GM23338 (cell line): ENCODE data around the gene NRCAM. TPM values are rescaled to one million over a fixed set of nuclear protein-coding genes. Genes with fewer than 3 reads are reported as not detected.

Experiments used
- ATAC-seq: fragments of 200-7000 bp; cut with Tn5 transposase; 3 replicates; pipeline ENCODE4 v1.9.1; 2020
- DNase-seq: peaks from one replicate; pipeline ENCODE4 v3.0.0-alpha.2; 2015; ENCODE audit warnings: low spot score
- H2AFZ ChIP-seq: fragments of 200-600 bp; sonication (generic); 2 replicates; pipeline ENCODE4 v1.8.0; 2016; ENCODE audit warnings: antibody characterized with exemption, mild to moderate bottlenecking, moderate library complexity
- H3F3A ChIP-seq: fragments of 200-600 bp; sonication (generic); replicated peaks from 2 replicates; pipeline ENCODE4 v1.8.0; 2017; ENCODE audit warnings: antibody characterized with exemption, mixed run types, low read depth
- H3K27ac ChIP-seq: fragments of 200-600 bp; sonication (generic); 2 replicates; pipeline ENCODE4 v1.6.1; 2016; ENCODE audit warnings: low read depth
- H3K27me3 ChIP-seq: fragments of 200-600 bp; sonication (generic); 2 replicates; pipeline ENCODE4 v1.8.0; 2016; ENCODE audit warnings: mild to moderate bottlenecking, mixed run types, moderate library complexity; ENCODE audit not compliant: insufficient read depth
- H3K36me3 ChIP-seq: fragments of 200-600 bp; sonication (generic); 2 replicates; pipeline ENCODE4 v1.8.0; 2016; ENCODE audit warnings: mild to moderate bottlenecking; ENCODE audit not compliant: insufficient read depth
- H3K4me1 ChIP-seq: fragments of 200-600 bp; sonication (generic); 2 replicates; pipeline ENCODE4 v1.8.0; 2016; ENCODE audit warnings: mild to moderate bottlenecking, moderate library complexity; ENCODE audit not compliant: insufficient read depth
- H3K4me2 ChIP-seq: fragments of 200-600 bp; sonication (generic); 2 replicates; pipeline ENCODE4 v1.7.1; 2017; ENCODE audit warnings: mixed run types
- H3K4me3 ChIP-seq: fragments of 200-600 bp; sonication (generic); 2 replicates; pipeline ENCODE4 v1.6.1; 2016; ENCODE audit warnings: mixed run types
- H3K79me2 ChIP-seq: fragments of 200-600 bp; sonication (generic); replicated peaks from 2 replicates; pipeline ENCODE4 v1.8.0; 2017; ENCODE audit warnings: mild to moderate bottlenecking; ENCODE audit not compliant: insufficient read depth
- H3K9me2 ChIP-seq: fragments of 200-600 bp; sonication (generic); 2 replicates; pipeline ENCODE4 v1.8.0; 2017; ENCODE audit not compliant: insufficient read depth
- H4K20me1 ChIP-seq: fragments of 200-600 bp; sonication (generic); replicated peaks from 2 replicates; pipeline ENCODE4 v1.8.0; 2017; ENCODE audit warnings: mild to moderate bottlenecking; ENCODE audit not compliant: insufficient read depth
- H3K27ac Mint-ChIP-seq: 2 replicates; pipeline ENCODE4 v1.8.0; 2020; ENCODE audit warnings: inconsistent platforms, mild to moderate bottlenecking, moderate library complexity, mixed read lengths
- H3K27me3 Mint-ChIP-seq: 3 replicates; pipeline ENCODE4 v1.8.0; 2022; ENCODE audit warnings: low read depth, mild to moderate bottlenecking, moderate library complexity, mixed read lengths, inconsistent platforms; ENCODE audit not compliant: insufficient read depth, poor library complexity
- H3K36me3 Mint-ChIP-seq: 3 replicates; pipeline ENCODE4 v1.8.0; 2021; ENCODE audit warnings: low read depth, mild to moderate bottlenecking, inconsistent platforms, moderate library complexity, mixed read lengths
- H3K4me1 Mint-ChIP-seq: 3 replicates; pipeline ENCODE4 v1.8.0; 2020; ENCODE audit warnings: mild to moderate bottlenecking, inconsistent platforms, mixed read lengths
- H3K4me3 Mint-ChIP-seq: 3 replicates; pipeline ENCODE4 v1.8.0; 2021; ENCODE audit warnings: moderate library complexity, mild to moderate bottlenecking, inconsistent platforms, mixed read lengths
- H3K9me3 Mint-ChIP-seq: 3 replicates; pipeline ENCODE4 v1.8.0; 2020; ENCODE audit warnings: moderate library complexity, mild to moderate bottlenecking, inconsistent platforms, mixed read lengths
- CREB1 ChIP-seq: fragments of 250-450 bp; sonication (Bioruptor Pico); IDR thresholded peaks from 2 replicates; pipeline ENCODE4 v1.5.0; 2020; ENCODE audit warnings: low read depth, mild to moderate bottlenecking, moderate library complexity
- EZH2 ChIP-seq: fragments of 200-600 bp; sonication (generic); IDR thresholded peaks from one replicate; pipeline ENCODE4 v1.8.0; 2017; ENCODE audit warnings: antibody characterized with exemption, mild to moderate bottlenecking, low read depth; ENCODE audit not compliant: unreplicated experiment
- EZH2phosphoT487 ChIP-seq: fragments of 200-600 bp; sonication (generic); IDR thresholded peaks from one replicate; pipeline ENCODE4 v1.8.1; 2018; ENCODE audit warnings: antibody characterized with exemption; ENCODE audit not compliant: unreplicated experiment
- JUNB ChIP-seq: IDR thresholded peaks from one replicate; pipeline ENCODE4 v1.6.1; 2016; ENCODE audit warnings: antibody characterized with exemption; ENCODE audit not compliant: unreplicated experiment
- NANOG ChIP-seq: IDR thresholded peaks from 2 replicates; pipeline ENCODE4 v1.6.1; 2016; ENCODE audit warnings: antibody characterized with exemption, borderline replicate concordance
- POLR2AphosphoS5 ChIP-seq: IDR thresholded peaks from 2 replicates; pipeline ENCODE4 v1.6.1; 2016; ENCODE audit warnings: antibody characterized with exemption, low read depth
- STAT1 ChIP-seq: IDR thresholded peaks from one replicate; pipeline ENCODE4 v1.6.1; 2016; ENCODE audit warnings: antibody characterized with exemption; ENCODE audit not compliant: unreplicated experiment
- ZNF114 ChIP-seq: fragments of 250-450 bp; sonication (Bioruptor Pico); IDR thresholded peaks from 2 replicates; pipeline ENCODE4 v1.5.0; 2020; ENCODE audit warnings: mild to moderate bottlenecking, moderate library complexity
- ZNF331 ChIP-seq: fragments of 250-450 bp; sonication (Bioruptor Pico); IDR thresholded peaks from 2 replicates; pipeline ENCODE4 v1.5.0; 2020; ENCODE audit warnings: low read depth, mild to moderate bottlenecking, moderate library complexity
- polyA plus RNA-seq: library from polyadenylated mRNA; unstranded; fragments of >200 nt; fragmentation: Nextera tagmentation; extraction: Ambion mirVana; gene quantifications from 2 replicates; pipeline ENCODE4 v1.2.1, GENCODE V29; 2016
- total RNA-seq: library from RNA; depleted of rRNA; stranded (reverse); fragments of >200 nt; shearing (Covaris generic); gene quantifications from 2 replicates; pipeline ENCODE4 v1.2.3, GENCODE V29; 2014
- TF ChIP-seq, protein P1 (sequence below): IDR thresholded peaks from one replicate; pipeline ENCODE4 v1.6.1; 2018; ENCODE audit warnings: antibody characterized with exemption; ENCODE audit not compliant: unreplicated experiment
- TF ChIP-seq, protein P2 (sequence below), 2 experiments: fragments of 200-600 bp in 1 of 2; sonication (generic) in 1 of 2; conservative IDR thresholded peaks; 2 replicates each; pipeline versions ENCODE4 v1.5.1 to v1.6.1; 2016 to 2017; ENCODE audit warnings: antibody characterized with exemption in 2 of 2, low read depth in 2 of 2, mild to moderate bottlenecking in 2 of 2, moderate library complexity in 1 of 2

Gene NRCAM
- total and polyA plus RNA-seq, 2 experiments from 2014 or later: 2.5 to 6.8 TPM

DNA sequence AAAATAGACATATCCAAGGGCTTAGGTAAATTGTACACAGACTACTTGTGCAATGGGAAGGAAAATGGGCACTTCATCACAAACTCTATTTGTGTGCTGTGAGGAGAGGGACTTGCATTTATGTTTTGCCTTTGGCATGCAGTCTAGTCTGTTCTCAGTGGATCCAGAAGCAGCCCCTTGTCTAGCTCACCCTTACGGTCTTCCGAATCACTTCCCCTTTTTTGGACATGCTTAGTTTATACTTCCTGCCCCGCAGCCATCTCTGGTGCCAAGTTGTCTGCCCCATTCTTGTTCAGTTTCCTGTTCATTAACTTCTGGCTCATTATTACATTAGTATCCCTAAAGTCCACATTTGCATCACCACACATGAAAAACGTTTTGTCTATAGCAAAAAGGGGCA, 161.6 kb downstream of the NRCAM start (continued):
- TF ChIP-seq, protein P1, sequence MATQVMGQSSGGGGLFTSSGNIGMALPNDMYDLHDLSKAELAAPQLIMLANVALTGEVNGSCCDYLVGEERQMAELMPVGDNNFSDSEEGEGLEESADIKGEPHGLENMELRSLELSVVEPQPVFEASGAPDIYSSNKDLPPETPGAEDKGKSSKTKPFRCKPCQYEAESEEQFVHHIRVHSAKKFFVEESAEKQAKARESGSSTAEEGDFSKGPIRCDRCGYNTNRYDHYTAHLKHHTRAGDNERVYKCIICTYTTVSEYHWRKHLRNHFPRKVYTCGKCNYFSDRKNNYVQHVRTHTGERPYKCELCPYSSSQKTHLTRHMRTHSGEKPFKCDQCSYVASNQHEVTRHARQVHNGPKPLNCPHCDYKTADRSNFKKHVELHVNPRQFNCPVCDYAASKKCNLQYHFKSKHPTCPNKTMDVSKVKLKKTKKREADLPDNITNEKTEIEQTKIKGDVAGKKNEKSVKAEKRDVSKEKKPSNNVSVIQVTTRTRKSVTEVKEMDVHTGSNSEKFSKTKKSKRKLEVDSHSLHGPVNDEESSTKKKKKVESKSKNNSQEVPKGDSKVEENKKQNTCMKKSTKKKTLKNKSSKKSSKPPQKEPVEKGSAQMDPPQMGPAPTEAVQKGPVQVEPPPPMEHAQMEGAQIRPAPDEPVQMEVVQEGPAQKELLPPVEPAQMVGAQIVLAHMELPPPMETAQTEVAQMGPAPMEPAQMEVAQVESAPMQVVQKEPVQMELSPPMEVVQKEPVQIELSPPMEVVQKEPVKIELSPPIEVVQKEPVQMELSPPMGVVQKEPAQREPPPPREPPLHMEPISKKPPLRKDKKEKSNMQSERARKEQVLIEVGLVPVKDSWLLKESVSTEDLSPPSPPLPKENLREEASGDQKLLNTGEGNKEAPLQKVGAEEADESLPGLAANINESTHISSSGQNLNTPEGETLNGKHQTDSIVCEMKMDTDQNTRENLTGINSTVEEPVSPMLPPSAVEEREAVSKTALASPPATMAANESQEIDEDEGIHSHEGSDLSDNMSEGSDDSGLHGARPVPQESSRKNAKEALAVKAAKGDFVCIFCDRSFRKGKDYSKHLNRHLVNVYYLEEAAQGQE: no peak

DNA sequence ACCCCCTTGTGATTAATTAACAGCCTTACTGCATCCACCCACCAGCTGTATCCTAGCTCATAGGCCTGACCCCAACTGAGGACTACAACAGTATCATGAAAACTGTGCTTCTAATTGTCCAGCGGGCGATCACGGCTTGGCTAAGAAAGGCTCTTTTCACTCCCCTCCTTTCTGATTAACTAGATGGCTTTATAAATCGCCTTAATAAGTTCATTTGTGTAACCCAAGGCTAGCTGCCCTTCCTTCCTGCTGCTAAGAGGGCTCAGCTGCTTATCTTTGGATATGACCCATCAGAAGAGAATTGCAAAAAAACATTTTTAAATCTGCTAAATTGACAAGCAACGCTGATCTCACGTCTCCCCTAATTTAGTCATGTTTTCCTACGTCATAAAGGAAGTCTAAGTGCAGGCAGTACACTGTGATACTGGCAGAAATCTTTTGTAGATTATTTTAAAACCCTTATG, 163.1 kb downstream of the NRCAM start:
- no peak overlapping the region for H3K4me2 ChIP-seq
- H3K36me3 ChIP-seq: no peaks in the 10 kb centered on the region
- Mint-ChIP-seq H3K27me3 (no peaks in the 10 kb centered on the region), H3K9me3 (no peaks in the 10 kb centered on the region), H3K4me1 (peaks cover 14% of the 10 kb centered on the region), H3K27ac (no peak overlapping the region), H3K36me3 (no peaks in the 10 kb centered on the region), H3K4me3 (no peak overlapping the region)
- H3K27ac ChIP-seq: no peak overlapping the region
- H3F3A ChIP-seq: no peaks in the 10 kb centered on the region
- no peaks in the 10 kb centered on the region for H3K79me2 ChIP-seq
- H3K9me2 ChIP-seq: no peaks in the 10 kb centered on the region
- H4K20me1 ChIP-seq: no peaks in the 10 kb centered on the region
- TF ChIP-seq, protein P2, sequence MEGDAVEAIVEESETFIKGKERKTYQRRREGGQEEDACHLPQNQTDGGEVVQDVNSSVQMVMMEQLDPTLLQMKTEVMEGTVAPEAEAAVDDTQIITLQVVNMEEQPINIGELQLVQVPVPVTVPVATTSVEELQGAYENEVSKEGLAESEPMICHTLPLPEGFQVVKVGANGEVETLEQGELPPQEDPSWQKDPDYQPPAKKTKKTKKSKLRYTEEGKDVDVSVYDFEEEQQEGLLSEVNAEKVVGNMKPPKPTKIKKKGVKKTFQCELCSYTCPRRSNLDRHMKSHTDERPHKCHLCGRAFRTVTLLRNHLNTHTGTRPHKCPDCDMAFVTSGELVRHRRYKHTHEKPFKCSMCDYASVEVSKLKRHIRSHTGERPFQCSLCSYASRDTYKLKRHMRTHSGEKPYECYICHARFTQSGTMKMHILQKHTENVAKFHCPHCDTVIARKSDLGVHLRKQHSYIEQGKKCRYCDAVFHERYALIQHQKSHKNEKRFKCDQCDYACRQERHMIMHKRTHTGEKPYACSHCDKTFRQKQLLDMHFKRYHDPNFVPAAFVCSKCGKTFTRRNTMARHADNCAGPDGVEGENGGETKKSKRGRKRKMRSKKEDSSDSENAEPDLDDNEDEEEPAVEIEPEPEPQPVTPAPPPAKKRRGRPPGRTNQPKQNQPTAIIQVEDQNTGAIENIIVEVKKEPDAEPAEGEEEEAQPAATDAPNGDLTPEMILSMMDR (conservative IDR thresholded peaks at IDR 0.05; ENCODE audit: low read depth in 2 of 2): no peak
- no peak for TF ChIP-seq JUNB
- no peak overlapping the region for H3K4me3 ChIP-seq
- H2AFZ ChIP-seq: no peak overlapping the region
- DNase-seq (no peak), ATAC-seq (no peak)
- H3K4me1 ChIP-seq: peaks cover 12% of the 10 kb centered on the region
- no peaks in the 10 kb centered on the region for H3K27me3 ChIP-seq

DNA sequence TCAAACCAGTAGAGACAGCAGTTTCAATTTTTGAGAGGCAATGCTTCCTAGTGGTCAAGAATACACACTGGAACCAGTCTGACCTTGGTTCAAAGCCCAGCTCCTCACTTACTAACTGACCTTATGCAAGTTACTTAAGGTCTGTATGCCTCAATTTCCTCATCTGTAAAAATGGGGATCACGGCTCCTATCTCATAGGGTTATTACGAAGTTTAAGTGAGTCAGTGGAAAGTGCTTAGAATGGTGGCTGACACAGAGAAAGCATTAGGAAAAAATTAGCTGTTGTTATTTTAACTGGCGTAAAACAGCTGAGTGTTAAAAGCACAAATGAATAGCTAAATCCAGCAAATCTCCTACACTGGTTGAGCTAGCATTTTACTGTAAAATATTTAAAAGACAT, 163.7 kb downstream of the NRCAM start:
- ATAC-seq: no peak
- Histone ChIP-seq H3K27ac (no peak overlapping the region), H3F3A (no peaks in the 10 kb centered on the region), H3K27me3 (no peaks in the 10 kb centered on the region), H3K4me3 (no peak overlapping the region), H3K9me2 (no peaks in the 10 kb centered on the region), H3K79me2 (no peaks in the 10 kb centered on the region), H3K4me2 (no peak overlapping the region), H4K20me1 (no peaks in the 10 kb centered on the region), H3K36me3 (no peaks in the 10 kb centered on the region), H3K4me1 (peaks cover 12% of the 10 kb centered on the region), H2AFZ (no peak overlapping the region)
- no peak overlapping the region for H3K27ac Mint-ChIP-seq
- no peaks in the 10 kb centered on the region for H3K27me3 Mint-ChIP-seq
- no peaks in the 10 kb centered on the region for H3K36me3 Mint-ChIP-seq
- TF ChIP-seq JUNB: no peak
- no peak for TF ChIP-seq CREB1
- no peak for TF ChIP-seq EZH2phosphoT487
- TF ChIP-seq, protein P1: no peak
- no peak for TF ChIP-seq STAT1
- no peak for TF ChIP-seq ZNF331 (CRISPR knock-in tag)
- TF ChIP-seq EZH2: no peak
- no peak for TF ChIP-seq POLR2AphosphoS5
- TF ChIP-seq ZNF114 (CRISPR knock-in tag): no peak
- no peak for TF ChIP-seq NANOG
- peaks cover 14% of the 10 kb centered on the region for H3K4me1 Mint-ChIP-seq
- H3K9me3 Mint-ChIP-seq: no peaks in the 10 kb centered on the region
- no peak for DNase-seq
- H3K4me3 Mint-ChIP-seq: no peak overlapping the region
